PC-3 (cell line): ENCODE data around the gene PLXNA2. TPM values are rescaled to one million over a fixed set of nuclear protein-coding genes. Genes with fewer than 3 reads are reported as not detected.

Source experiments
- ATAC-seq: fragments of 200-7000 bp; cut with Tn5 transposase; 2 replicates; pipeline ENCODE4 v1.9.1; 2020; ENCODE audit warnings: mild to moderate bottlenecking, moderate library complexity
- BruUV-seq: library from RNA; stranded (reverse); fragments of 400-500 nt; replicated peaks from 2 replicates; lab custom pipeline; 2021; lab: Mats Ljungman, UMichigan
- CTCF ChIA-PET: fragments of 300-600 bp; sonication (Branson Sonifier 250); formaldehyde crosslinking; loops from one replicate; lab custom pipeline; 2022; ENCODE audit warnings: antibody characterized with exemption; lab: Charles Lee
- POLR2A ChIA-PET: fragments of 300-600 bp; sonication (Branson Sonifier 250); formaldehyde crosslinking; loops from one replicate; lab custom pipeline; 2022; ENCODE audit warnings: antibody characterized with exemption; ENCODE audit not compliant: unreplicated experiment; lab: Charles Lee
- DNase-seq: peaks from one replicate; pipeline ENCODE4 v3.0.0-alpha.2; 2015
- H2AFZ ChIP-seq: fragments of 300-600 bp; sonication (generic); 2 replicates; pipeline ENCODE4 v1.6.0; 2016; ENCODE audit warnings: antibody characterized with exemption, low read length
- H3F3A ChIP-seq: fragments of 300-600 bp; sonication (generic); one replicate; pipeline ENCODE4 v1.6.0; 2017; ENCODE audit warnings: antibody characterized with exemption, low read length, control low read depth, mild to moderate bottlenecking; ENCODE audit not compliant: unreplicated experiment
- H3K27ac ChIP-seq: fragments of 300-600 bp; sonication (generic); 2 replicates; pipeline ENCODE4 v1.5.1; 2016; ENCODE audit warnings: mild to moderate bottlenecking, low read length
- H3K27me3 ChIP-seq: fragments of 300-600 bp; sonication (generic); 2 replicates; pipeline ENCODE4 v1.6.1; 2016; ENCODE audit warnings: low read length, mixed read lengths
- H3K36me3 ChIP-seq: fragments of 300-600 bp; sonication (generic); 2 replicates; pipeline ENCODE4 v1.6.1; 2016; ENCODE audit warnings: low read depth, mixed run types, low read length, mixed read lengths
- H3K4me1 ChIP-seq: fragments of 300-600 bp; sonication (generic); 2 replicates; pipeline ENCODE4 v1.5.1; 2016; ENCODE audit warnings: low read length; ENCODE audit not compliant: insufficient read depth
- H3K4me2 ChIP-seq: fragments of 300-600 bp; sonication (generic); 2 replicates; pipeline ENCODE4 v1.6.0; 2016; ENCODE audit warnings: low read length
- H3K4me3 ChIP-seq: fragments of 300-600 bp; sonication (generic); 2 replicates; pipeline ENCODE4 v1.5.1; 2016; ENCODE audit warnings: mild to moderate bottlenecking, low read length, mixed read lengths
- H3K79me2 ChIP-seq: fragments of 300-600 bp; sonication (generic); 2 replicates; pipeline ENCODE4 v1.6.1; 2017; ENCODE audit warnings: low read length, mixed read lengths
- H3K9ac ChIP-seq: fragments of 300-600 bp; sonication (generic); 2 replicates; pipeline ENCODE4 v1.6.0; 2016; ENCODE audit warnings: mild to moderate bottlenecking, low read length
- H3K9me2 ChIP-seq: fragments of 300-600 bp; sonication (generic); replicated peaks from 2 replicates; pipeline ENCODE4 v1.6.1; 2016; ENCODE audit warnings: mixed run types, low read length, mixed read lengths
- H3K9me3 ChIP-seq: fragments of 300-600 bp; sonication (generic); 2 replicates; pipeline ENCODE4 v1.6.1; 2016; ENCODE audit warnings: low read length, mixed read lengths
- H4K20me1 ChIP-seq: fragments of 300-600 bp; sonication (generic); 2 replicates; pipeline ENCODE4 v1.6.1; 2016; ENCODE audit warnings: low read length, mixed read lengths
- EZH2 ChIP-seq: fragments of 300-600 bp; sonication (generic); IDR thresholded peaks from one replicate; pipeline ENCODE4 v1.6.1; 2017; ENCODE audit warnings: antibody characterized with exemption, mild to moderate bottlenecking, low read length; ENCODE audit not compliant: unreplicated experiment
- EZH2phosphoT487 ChIP-seq: fragments of 300-600 bp; sonication (generic); IDR thresholded peaks from 2 replicates; pipeline ENCODE4 v1.6.1; 2018; ENCODE audit warnings: mild to moderate bottlenecking, antibody characterized with exemption, low read length, borderline replicate concordance
- intact Hi-C: fragments of 100-400 bp; cut with micrococcal nuclease; formaldehyde crosslinking; loops from 2 replicates; pipeline ENCODE4 v1.9.0; 2023
- total RNA-seq: library from RNA; depleted of rRNA; stranded (reverse); fragments of >200 nt; gene quantifications from 2 replicates; pipeline ENCODE4 v1.2.3, GENCODE V29; 2014
- TF ChIP-seq, protein P1 (sequence below): fragments of 300-600 bp; sonication (generic); conservative IDR thresholded peaks from 2 replicates; pipeline ENCODE4 v1.5.1; 2017; ENCODE audit warnings: antibody characterized with exemption, low read depth, mild to moderate bottlenecking, low read length

PLXNA2 gene
- total RNA-seq, 1 experiment from 2014 or later = 16.2 TPM

DNA sequence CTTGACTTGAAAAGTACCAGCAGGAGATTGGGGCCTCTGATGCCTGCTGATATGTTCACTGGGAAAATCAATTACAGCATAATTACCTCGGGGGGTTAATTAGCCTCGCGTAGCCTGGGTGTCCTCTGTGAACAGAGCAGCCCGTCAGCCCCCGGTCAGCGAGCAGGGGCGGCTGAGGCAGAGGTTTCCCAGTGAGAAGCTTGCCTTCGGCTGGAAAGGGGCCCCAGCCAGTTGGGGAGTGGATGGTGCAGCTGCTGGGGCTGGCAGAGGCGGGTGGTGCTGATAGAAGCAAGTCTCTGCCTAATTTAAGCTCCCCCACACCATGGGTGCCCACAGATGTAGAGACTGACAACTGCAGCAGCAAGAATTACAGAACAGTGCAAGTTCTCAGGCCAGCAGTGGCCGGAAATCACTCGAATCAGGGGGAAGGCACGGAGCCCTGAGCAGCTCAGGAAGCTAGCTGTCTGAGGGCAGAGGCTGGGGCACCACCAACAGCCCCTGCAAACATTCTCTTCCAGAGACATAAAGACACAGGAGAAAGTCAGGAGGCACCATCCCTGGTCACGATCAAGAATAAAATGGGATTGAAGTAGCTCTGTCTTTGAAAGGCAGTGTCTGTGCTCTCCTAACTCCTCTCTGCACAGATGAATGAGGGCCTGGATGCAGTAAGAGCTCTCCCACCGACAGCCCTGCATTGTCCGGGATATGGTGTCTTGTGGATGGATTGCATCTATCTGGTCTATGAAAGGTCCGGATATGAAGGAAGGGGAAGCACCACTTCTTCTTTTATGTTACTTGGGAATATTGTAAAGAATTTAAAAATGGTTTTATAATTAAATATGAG, 166.7 kb downstream of the PLXNA2 start:
- H3K9ac ChIP-seq = no peak overlapping the region
- POLR2A ChIA-PET = no interaction called here
- H3K4me2 ChIP-seq = no peak overlapping the region
- TF ChIP-seq EZH2 (no peak), EZH2phosphoT487 (no peak)
- TF ChIP-seq, protein P1, sequence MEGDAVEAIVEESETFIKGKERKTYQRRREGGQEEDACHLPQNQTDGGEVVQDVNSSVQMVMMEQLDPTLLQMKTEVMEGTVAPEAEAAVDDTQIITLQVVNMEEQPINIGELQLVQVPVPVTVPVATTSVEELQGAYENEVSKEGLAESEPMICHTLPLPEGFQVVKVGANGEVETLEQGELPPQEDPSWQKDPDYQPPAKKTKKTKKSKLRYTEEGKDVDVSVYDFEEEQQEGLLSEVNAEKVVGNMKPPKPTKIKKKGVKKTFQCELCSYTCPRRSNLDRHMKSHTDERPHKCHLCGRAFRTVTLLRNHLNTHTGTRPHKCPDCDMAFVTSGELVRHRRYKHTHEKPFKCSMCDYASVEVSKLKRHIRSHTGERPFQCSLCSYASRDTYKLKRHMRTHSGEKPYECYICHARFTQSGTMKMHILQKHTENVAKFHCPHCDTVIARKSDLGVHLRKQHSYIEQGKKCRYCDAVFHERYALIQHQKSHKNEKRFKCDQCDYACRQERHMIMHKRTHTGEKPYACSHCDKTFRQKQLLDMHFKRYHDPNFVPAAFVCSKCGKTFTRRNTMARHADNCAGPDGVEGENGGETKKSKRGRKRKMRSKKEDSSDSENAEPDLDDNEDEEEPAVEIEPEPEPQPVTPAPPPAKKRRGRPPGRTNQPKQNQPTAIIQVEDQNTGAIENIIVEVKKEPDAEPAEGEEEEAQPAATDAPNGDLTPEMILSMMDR = no peak
- no peaks in the 10 kb centered on the region for H3K27me3 ChIP-seq
- H2AFZ ChIP-seq = no peak overlapping the region
- H3F3A ChIP-seq = no peaks in the 10 kb centered on the region
- H3K9me3 ChIP-seq = no peaks in the 10 kb centered on the region
- no peaks in the 10 kb centered on the region for H3K36me3 ChIP-seq
- ATAC-seq (no peak), DNase-seq (no peak)
- no peaks in the 10 kb centered on the region for H3K9me2 ChIP-seq
- no peaks in the 10 kb centered on the region for H4K20me1 ChIP-seq
- intact Hi-C loops = no loop called here
- no peaks in the 10 kb centered on the region for H3K4me1 ChIP-seq
- H3K4me3 ChIP-seq = no peak overlapping the region
- no TSS peak for BruUV-seq
- CTCF ChIA-PET = no interaction called here
- no peaks in the 10 kb centered on the region for H3K79me2 ChIP-seq
- H3K27ac ChIP-seq = no peak overlapping the region

DNA sequence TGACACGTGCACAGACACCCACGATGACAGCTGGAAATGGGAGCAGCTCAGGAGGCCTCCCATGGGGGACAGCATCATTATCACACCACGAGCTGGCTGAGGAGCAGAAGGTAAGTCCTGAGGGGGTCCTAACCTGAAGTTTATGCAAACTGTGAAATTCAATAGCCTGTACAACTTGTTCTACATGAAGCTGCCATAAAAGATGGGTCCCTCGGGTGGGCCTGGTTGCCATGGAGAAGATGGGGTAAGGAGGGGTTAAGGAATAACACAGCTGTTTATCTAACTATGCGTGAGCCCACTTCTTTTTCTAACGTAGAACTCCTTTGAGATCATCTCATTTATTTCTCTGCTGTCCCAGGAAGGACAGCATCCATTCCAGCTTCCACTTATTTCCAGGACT, 169.8 kb downstream of the PLXNA2 start:
- no peak overlapping the region for H3K4me2 ChIP-seq
- no peaks in the 10 kb centered on the region for H3K79me2 ChIP-seq
- H3K4me3 ChIP-seq = no peak overlapping the region
- H3K4me1 ChIP-seq = no peaks in the 10 kb centered on the region
- BruUV-seq = no TSS peak
- ChIA-PET POLR2A (no interaction called here), CTCF (no interaction called here)
- intact Hi-C loops = no loop called here
- no peaks in the 10 kb centered on the region for H3K27me3 ChIP-seq
- DNase-seq (no peak), ATAC-seq (no peak)
- no peaks in the 10 kb centered on the region for H4K20me1 ChIP-seq
- H3F3A ChIP-seq = no peaks in the 10 kb centered on the region
- TF ChIP-seq, protein P1 = no peak
- TF ChIP-seq EZH2phosphoT487 (no peak), EZH2 (no peak)
- H3K36me3 ChIP-seq = no peaks in the 10 kb centered on the region
- no peaks in the 10 kb centered on the region for H3K9me2 ChIP-seq
- no peak overlapping the region for H2AFZ ChIP-seq
- no peak overlapping the region for H3K27ac ChIP-seq
- no peak overlapping the region for H3K9ac ChIP-seq
- H3K9me3 ChIP-seq = no peaks in the 10 kb centered on the region

DNA sequence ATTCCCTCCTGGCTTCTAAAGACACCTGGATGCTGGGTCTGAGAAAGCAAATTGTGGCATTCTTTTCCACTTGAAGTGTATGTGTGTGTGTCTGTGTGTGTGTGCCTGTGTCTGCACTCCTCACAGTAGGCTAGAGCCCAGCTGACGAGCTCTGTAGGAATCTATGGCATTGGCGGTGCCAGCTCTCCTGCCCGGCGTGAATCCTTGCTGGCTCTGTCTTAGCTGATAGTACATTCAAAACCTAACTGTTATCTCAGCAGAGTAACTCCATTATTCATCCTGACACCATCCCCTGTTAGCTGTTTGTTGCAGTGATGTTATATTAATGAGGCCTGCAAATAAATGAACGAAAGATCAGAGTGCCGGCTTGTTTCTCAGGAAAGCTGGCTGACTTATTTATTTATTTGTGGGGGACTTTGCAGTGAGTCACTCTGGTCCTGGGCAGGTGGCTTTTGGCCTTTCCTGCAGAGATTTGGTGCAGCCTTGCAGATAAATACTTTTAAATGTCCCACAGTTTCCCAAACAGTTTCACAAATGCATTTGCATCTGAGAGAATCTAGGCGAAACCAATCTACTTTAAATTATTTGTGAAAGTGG, 172.7 kb downstream of the PLXNA2 start:
- CTCF ChIA-PET = no interaction called here
- Histone ChIP-seq H3K4me2 (no peak overlapping the region), H3K9me3 (no peaks in the 10 kb centered on the region), H2AFZ (no peak overlapping the region), H3K4me3 (no peak overlapping the region), H3K79me2 (no peaks in the 10 kb centered on the region), H4K20me1 (no peaks in the 10 kb centered on the region), H3K27me3 (no peaks in the 10 kb centered on the region), H3K9me2 (no peaks in the 10 kb centered on the region), H3K4me1 (no peaks in the 10 kb centered on the region), H3F3A (no peaks in the 10 kb centered on the region), H3K9ac (no peak overlapping the region), H3K27ac (no peak overlapping the region), H3K36me3 (no peaks in the 10 kb centered on the region)
- DNase-seq = no peak
- POLR2A ChIA-PET = no interaction called here
- intact Hi-C loops = no loop called here
- no TSS peak for BruUV-seq
- ATAC-seq = no peak
- TF ChIP-seq, protein P1 = no peak
- TF ChIP-seq EZH2 = no peak
- TF ChIP-seq EZH2phosphoT487 = no peak
